IMR-90 (cell line): ENCODE measurements around the gene STK33. TPM values are rescaled to one million over a fixed set of nuclear protein-coding genes. Genes with fewer than 3 reads are reported as not detected.

Source experiments
- ATAC-seq: fragments of 200-7000 bp; cut with Tn5 transposase; 2 replicates; pipeline ENCODE4 v1.9.1; 2020; ENCODE audit warnings: low read depth, mild to moderate bottlenecking, moderate library complexity
- BruUV-seq: library from RNA; stranded (reverse); fragments of 400-500 nt; replicated peaks from 2 replicates; lab custom pipeline; 2021; lab: Mats Ljungman, UMichigan
- CTCF ChIA-PET: fragments of 300-600 bp; formaldehyde crosslinking; extraction: SDS; loops from one replicate; lab custom pipeline; 2021; ENCODE audit warnings: antibody characterized with exemption; lab: Yijun Ruan, JAX
- POLR2A ChIA-PET: fragments of 300-600 bp; sonication (Branson Sonifier 250); formaldehyde crosslinking; loops from one replicate; lab custom pipeline; 2022; ENCODE audit warnings: antibody characterized with exemption; ENCODE audit not compliant: unreplicated experiment; lab: Charles Lee
- DNase-seq: peaks from one replicate; pipeline ENCODE4 v3.0.0; 2013
- H2AFZ ChIP-seq: replicated peaks from 2 replicates; pipeline ENCODE3; 2013; ENCODE audit warnings: low read length, mild to moderate bottlenecking; ENCODE audit not compliant: poor library complexity
- H2AK5ac ChIP-seq: 2 replicates; pipeline ENCODE4 v1.6.1; 2013; ENCODE audit warnings: low read depth, low read length, inconsistent platforms
- H2AK9ac ChIP-seq: replicated peaks from 2 replicates; pipeline ENCODE3; 2013; ENCODE audit warnings: mild to moderate bottlenecking, low read depth, low read length, moderate library complexity; ENCODE audit not compliant: poor library complexity
- H2BK120ac ChIP-seq: 2 replicates; pipeline ENCODE4 v1.6.1; 2013; ENCODE audit warnings: low read depth, low read length, inconsistent platforms
- H2BK15ac ChIP-seq: 3 replicates; pipeline ENCODE4 v1.6.1; 2013; ENCODE audit warnings: low read depth, low read length, inconsistent platforms
- H2BK20ac ChIP-seq: 2 replicates; pipeline ENCODE4 v1.6.1; 2013; ENCODE audit warnings: low read depth, mild to moderate bottlenecking, inconsistent platforms, low read length, moderate library complexity
- H2BK5ac ChIP-seq: 2 replicates; pipeline ENCODE4 v1.6.1; 2013; ENCODE audit warnings: mild to moderate bottlenecking, low read depth, low read length, inconsistent platforms; ENCODE audit not compliant: poor library complexity, severe bottlenecking
- H3K14ac ChIP-seq: replicated peaks from 2 replicates; pipeline ENCODE4 v1.6.1; 2013; ENCODE audit warnings: low read depth, low read length, inconsistent platforms
- H3K18ac ChIP-seq: 2 replicates; pipeline ENCODE4 v1.6.1; 2013; ENCODE audit warnings: low read depth, low read length, control low read depth
- H3K23ac ChIP-seq: 2 replicates; pipeline ENCODE4 v1.6.1; 2013; ENCODE audit warnings: low read depth, low read length, inconsistent platforms
- H3K27ac ChIP-seq: 2 replicates; pipeline ENCODE4 v1.5.1; 2013; ENCODE audit warnings: mild to moderate bottlenecking, control low read depth, low read length; ENCODE audit not compliant: insufficient read depth
- H3K27me3 ChIP-seq: 2 replicates; pipeline ENCODE4 v1.6.1; 2013; ENCODE audit warnings: low read length; ENCODE audit not compliant: control insufficient read depth, insufficient read depth
- H3K36me3 ChIP-seq: 2 replicates; pipeline ENCODE4 v1.6.1; 2013; ENCODE audit warnings: low read length, mixed read lengths; ENCODE audit not compliant: control insufficient read depth, insufficient read depth
- H3K4ac ChIP-seq: 2 replicates; pipeline ENCODE4 v1.6.1; 2013; ENCODE audit warnings: low read depth, low read length, inconsistent platforms
- H3K4me1 ChIP-seq: 2 replicates; pipeline ENCODE4 v1.6.1; 2013; ENCODE audit warnings: low read length, mixed read lengths; ENCODE audit not compliant: control insufficient read depth, insufficient read depth
- H3K4me2 ChIP-seq: 2 replicates; pipeline ENCODE4 v1.6.1; 2013; ENCODE audit warnings: low read depth, mild to moderate bottlenecking, control low read depth, low read length, moderate library complexity
- H3K4me3 ChIP-seq: 2 replicates; pipeline ENCODE4 v1.5.1; 2013; ENCODE audit warnings: low read depth, mild to moderate bottlenecking, control low read depth, low read length, moderate library complexity; ENCODE audit not compliant: insufficient read depth
- H3K56ac ChIP-seq: 2 replicates; pipeline ENCODE4 v1.6.1; 2013; ENCODE audit warnings: low read length, inconsistent platforms; ENCODE audit not compliant: insufficient read depth; ENCODE audit errors: extremely low read depth
- H3K79me1 ChIP-seq, 2 experiments: 2 replicates each; pipeline ENCODE4 v1.6.1; 2013; ENCODE audit warnings: low read length in 2 of 2, inconsistent platforms in 1 of 2, low read depth in 1 of 2
- H3K9ac ChIP-seq: 2 replicates; pipeline ENCODE4 v1.6.1; 2013; ENCODE audit warnings: low read depth, low read length, control low read depth
- H3K9me1 ChIP-seq: 2 replicates; pipeline ENCODE4 v1.6.1; 2013; ENCODE audit warnings: low read length, inconsistent platforms; ENCODE audit not compliant: insufficient read depth
- H3K9me3 ChIP-seq: 2 replicates; pipeline ENCODE4 v1.6.1; 2013; ENCODE audit warnings: low read length; ENCODE audit not compliant: control insufficient read depth, insufficient read depth
- H4K20me1 ChIP-seq: 2 replicates; pipeline ENCODE4 v1.6.1; 2013; ENCODE audit warnings: low read length, inconsistent platforms; ENCODE audit not compliant: insufficient read depth
- H4K5ac ChIP-seq: 2 replicates; pipeline ENCODE4 v1.6.1; 2013; ENCODE audit warnings: mild to moderate bottlenecking, low read depth, low read length, control low read depth
- H4K8ac ChIP-seq, 2 experiments: 2 replicates each; pipeline ENCODE4 v1.6.1; 2013; ENCODE audit warnings: low read depth in 2 of 2, low read length in 2 of 2, control low read depth in 1 of 2, inconsistent platforms in 1 of 2
- H4K91ac ChIP-seq: 2 replicates; pipeline ENCODE4 v1.6.1; 2013; ENCODE audit warnings: low read depth, low read length, inconsistent platforms; ENCODE audit not compliant: insufficient read depth
- BHLHE40 ChIP-seq: fragments of 150-350 bp; IDR thresholded peaks from 2 replicates; pipeline ENCODE4 v1.6.1; 2016; ENCODE audit warnings: mild to moderate bottlenecking, low read depth, low read length
- CEBPB ChIP-seq: IDR thresholded peaks from 2 replicates; pipeline ENCODE4 v1.6.1; 2012; ENCODE audit warnings: low read depth, low read length, improper control_type of control experiment
- CHD1 ChIP-seq: IDR thresholded peaks from 2 replicates; pipeline ENCODE4 v1.6.1; 2012; ENCODE audit warnings: low read depth, low read length, improper control_type of control experiment
- CTCF ChIP-seq: conservative IDR thresholded peaks from 2 replicates; pipeline ENCODE4 v1.5.1; 2012; ENCODE audit warnings: mild to moderate bottlenecking, low read depth, low read length, improper control_type of control experiment
- ELK1 ChIP-seq: fragments of 150-350 bp; IDR thresholded peaks from 2 replicates; pipeline ENCODE4 v1.6.1; 2016; ENCODE audit warnings: low read depth, mild to moderate bottlenecking, low read length, moderate library complexity, borderline replicate concordance
- FOS ChIP-seq: fragments of 150-350 bp; IDR thresholded peaks from 2 replicates; pipeline ENCODE4 v1.6.1; 2016; ENCODE audit warnings: low read depth, low read length
- MAFK ChIP-seq: IDR thresholded peaks from 2 replicates; pipeline ENCODE4 v1.6.1; 2012; ENCODE audit warnings: low read depth, low read length, improper control_type of control experiment
- MAZ ChIP-seq: IDR thresholded peaks from 2 replicates; pipeline ENCODE4 v1.6.1; 2012; ENCODE audit warnings: low read depth, mild to moderate bottlenecking, low read length, improper control_type of control experiment, moderate library complexity, borderline replicate concordance
- MXI1 ChIP-seq: IDR thresholded peaks from 2 replicates; pipeline ENCODE4 v1.6.1; 2012; ENCODE audit warnings: low read depth, mild to moderate bottlenecking, low read length, moderate library complexity, borderline replicate concordance
- NFE2L2 ChIP-seq: fragments of 150-350 bp; IDR thresholded peaks from 2 replicates; pipeline ENCODE4 v1.6.1; 2016; ENCODE audit warnings: low read depth, mild to moderate bottlenecking, low read length
- POLR2A ChIP-seq: IDR thresholded peaks from 2 replicates; pipeline ENCODE4 v1.6.1; 2012; ENCODE audit warnings: mild to moderate bottlenecking, low read depth, low read length
- RAD21 ChIP-seq: IDR thresholded peaks from 2 replicates; pipeline ENCODE4 v1.6.1; 2012; ENCODE audit warnings: low read length, improper control_type of control experiment
- RCOR1 ChIP-seq: IDR thresholded peaks from 2 replicates; pipeline ENCODE4 v1.6.1; 2012; ENCODE audit warnings: mild to moderate bottlenecking, low read length, improper control_type of control experiment; ENCODE audit not compliant: insufficient replicate concordance
- RFX5 ChIP-seq: IDR thresholded peaks from 2 replicates; pipeline ENCODE4 v1.8.0; 2012; ENCODE audit warnings: low read depth, mild to moderate bottlenecking, low read length, moderate library complexity
- SMC3 ChIP-seq: fragments of 150-350 bp; IDR thresholded peaks from 2 replicates; pipeline ENCODE4 v1.6.1; 2016; ENCODE audit warnings: low read depth, mild to moderate bottlenecking, antibody characterized with exemption, low read length, moderate library complexity
- USF2 ChIP-seq: fragments of 150-350 bp; IDR thresholded peaks from 2 replicates; pipeline ENCODE4 v1.6.1; 2017; ENCODE audit warnings: mild to moderate bottlenecking, antibody characterized with exemption, low read length, low read depth
- WGBS, 2 experiments: methylation state at CpG; one replicate each; pipeline versions ENCODE4 v1.1.5 to v1.1.7; 2013; ENCODE audit warnings: missing lambda C conversion rate in 2 of 2; ENCODE audit not compliant: insufficient read length in 1 of 2; ENCODE audit errors: extremely low coverage in 2 of 2; 5-methylcytosine and 5-hydroxymethylcytosine counted together
- dilution Hi-C: fragments of 300-500 bp; cut with HindIII; formaldehyde crosslinking; loops from one replicate; pipeline ENCODE4 v1.14.3; 2018; ENCODE audit warnings: low sequenced_read_pairs; ENCODE audit not compliant: unreplicated experiment
- in situ Hi-C: fragments of 300-500 bp; cut with MboI; formaldehyde crosslinking; loops from 3 replicates; pipeline ENCODE4 v1.14.3; 2019; ENCODE audit warnings: low sequenced_read_pairs, inconsistent platforms, mixed read lengths
- intact Hi-C: fragments of 100-400 bp; cut with micrococcal nuclease; formaldehyde crosslinking; loops from 2 replicates; pipeline ENCODE4 v1.10.0; 2022
- polyA plus RNA-seq, 3 experiments: library from polyadenylated mRNA; depleted of rRNA; stranded (reverse); fragments of >200 nt; gene quantifications; 2 replicates each; pipeline ENCODE4 v1.2.3, GENCODE V29; 2012; ENCODE audit warnings: low replicate concordance in 1 of 3
- total RNA-seq: library from RNA; depleted of rRNA; stranded (reverse); fragments of >200 nt; gene quantifications from 2 replicates; pipeline ENCODE4 v1.2.3, GENCODE V29; 2012

STK33 gene
- total and polyA plus RNA-seq, 2 of the 4 experiments (the other 2 are of a cell fraction): 2.3 to 2.6 TPM

- no peak overlapping the region for H4K8ac ChIP-seq
- H4K5ac ChIP-seq: no peak overlapping the region
- ChIA-PET CTCF (no interaction called here), POLR2A (no interaction called here)
- no peak overlapping the region for H3K56ac ChIP-seq
- H3K18ac ChIP-seq: no peak overlapping the region
- no peak overlapping the region for H3K4me3 ChIP-seq
- intact Hi-C loops: no loop called here
- dilution Hi-C loops: no loop called here
- no TSS peak for BruUV-seq
- no peak overlapping the region for H3K4ac ChIP-seq
- no peak overlapping the region for H3K9ac ChIP-seq
- no peak for DNase-seq
- H3K4me2 ChIP-seq: no peak overlapping the region
- ATAC-seq: no peak
- no peak overlapping the region for H2AK9ac ChIP-seq
- no peak overlapping the region for H4K91ac ChIP-seq
- no peaks in the 10 kb centered on the region for H4K20me1 ChIP-seq
- no peak overlapping the region for H2BK120ac ChIP-seq
- no peaks in the 10 kb centered on the region for H3K9me3 ChIP-seq
- no peak overlapping the region for H2BK5ac ChIP-seq
- in situ Hi-C loops: no loop called here
- no peak overlapping the region for H2BK15ac ChIP-seq
- 71% methylated on average over 3 of the region's 12 CpGs; no CpG with 5 or more reads in 1 of the 2 experiments for WGBS, 2 experiments
- H2AK5ac ChIP-seq: no peak overlapping the region
- no peak overlapping the region for H3K23ac ChIP-seq
- TF ChIP-seq MXI1 (no peak), CEBPB (no peak), POLR2A (no peak), RAD21 (no peak), MAFK (no peak), RCOR1 (no peak), CHD1 (no peak), RFX5 (no peak), MAZ (no peak), CTCF (no peak), BHLHE40 (no peak), SMC3 (no peak), USF2 (no peak), ELK1 (no peak), NFE2L2 (no peak), FOS (no peak)
- no peak overlapping the region for H2AFZ ChIP-seq
- H3K9me1 ChIP-seq: no peaks in the 10 kb centered on the region
- H3K14ac ChIP-seq: no peak overlapping the region
- peaks cover 2% of the 10 kb centered on the region; the same call in 1 of the 2 replicates for H3K4me1 ChIP-seq
- H2BK20ac ChIP-seq: no peak overlapping the region
- H3K36me3 ChIP-seq: no peaks in the 10 kb centered on the region
- H3K27ac ChIP-seq: no peak overlapping the region
- H3K27me3 ChIP-seq: no peaks in the 10 kb centered on the region; the same call in 1 of the 2 replicates
- no peaks in the 10 kb centered on the region for H3K79me1 ChIP-seq
These were observed 207.7 kb downstream of the STK33 start for GRCh38 chr11:8386134-8386864.
